ENCODE measurements around the gene IKZF1.

DNA sequence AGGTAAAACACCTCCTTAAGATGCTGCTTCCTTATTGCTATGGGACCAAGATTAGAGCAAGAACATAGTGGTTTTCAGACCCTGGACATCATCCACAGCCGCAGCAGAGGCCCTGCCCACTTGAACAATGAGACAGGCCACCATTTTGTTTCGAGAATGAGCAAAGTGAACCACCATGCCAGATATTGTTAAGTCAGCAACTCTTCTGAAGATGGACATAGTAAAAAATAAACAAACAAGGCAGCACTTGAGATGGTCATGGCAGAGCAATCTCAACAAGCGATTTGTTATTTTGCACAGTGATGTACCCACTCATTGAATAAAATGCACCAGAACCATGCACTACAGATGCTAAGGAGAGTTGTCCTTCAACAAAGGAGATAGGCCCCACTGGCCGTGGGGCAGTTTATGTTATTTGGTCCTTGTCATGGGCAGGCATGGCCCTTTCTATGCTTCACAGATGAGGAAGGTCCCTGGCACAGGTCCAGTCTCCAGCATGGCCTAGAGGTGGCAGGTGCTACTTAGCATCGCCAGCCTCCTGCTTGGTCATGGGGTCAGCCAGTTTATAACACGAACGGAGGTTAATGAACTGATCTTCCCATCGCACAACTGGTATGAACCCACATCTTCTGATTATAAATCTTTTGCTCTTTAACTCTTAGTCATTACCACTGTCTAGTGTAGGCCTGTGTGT is 44.1 kb downstream of the IKZF1 start:
- TF ChIP-seq CTCF (IDR thresholded peaks at IDR 0.05; ENCODE audit: borderline replicate concordance, extremely low read depth, low read length, poor library complexity, severe bottlenecking) (no peak), EZH2 (IDR thresholded peaks at IDR 0.05; ENCODE audit: borderline replicate concordance, low read depth, low read length, severe bottlenecking) (no peak)

All from DND-41 (cell line).